SKM-1 (cell line): ENCODE results near the gene LAMA5.

Source experiments
- DNase-seq: peaks from one replicate; lab custom pipeline; 2025; ENCODE audit not compliant: unreplicated experiment; lab: John Stamatoyannopoulos, UW

The LAMA5 gene

GRCh38 chr20:62370807-62371587 is 3.9 kb upstream of the LAMA5 start:
- no peak for DNase-seq

- no peak for DNase-seq
Observed at GRCh38 chr20:62370115-62370806, 3.1 kb upstream of the LAMA5 start.

GRCh38 chr20:62369815-62370114 is 2.7 kb upstream of the LAMA5 start:
- no peak for DNase-seq

- DNase-seq = no peak
Observed at GRCh38 chr20:62368976-62369814, 2.1 kb upstream of the LAMA5 start.

- DNase-seq = no peak
Observed at GRCh38 chr20:62368392-62368975, 1.4 kb upstream of the LAMA5 start.

- DNase-seq = no peak
Observed at GRCh38 chr20:62367633-62368391, 700 bp upstream of the LAMA5 start.

GRCh38 chr20:62366370-62367135 is 559 bp downstream of the LAMA5 start:
- DNase-seq = no peak

GRCh38 chr20:62365814-62366369 is 1.2 kb downstream of the LAMA5 start:
- DNase-seq = no peak

- no peak for DNase-seq
Observed at GRCh38 chr20:62364911-62365736, 2.0 kb downstream of the LAMA5 start.

- DNase-seq = no peak
Observed at GRCh38 chr20:62363920-62364851, 2.9 kb downstream of the LAMA5 start.

GRCh38 chr20:62362991-62363919 is 3.9 kb downstream of the LAMA5 start:
- no peak for DNase-seq

GRCh38 chr20:62362590-62362940 is 4.5 kb downstream of the LAMA5 start:
- no peak for DNase-seq

- no peak for DNase-seq
Observed at GRCh38 chr20:62361799-62362589, 5.1 kb downstream of the LAMA5 start.

- no peak for DNase-seq
Observed at GRCh38 chr20:62360854-62361798, 6.0 kb downstream of the LAMA5 start.
